ENCODE measurements around the gene DHRS7B.
"Not testable (repeated sequence)": the region's sequence is repeated elsewhere in the genome, so short reads cannot be mapped to it uniquely, and the experiment has no call there.

DHRS7B gene

DNA sequence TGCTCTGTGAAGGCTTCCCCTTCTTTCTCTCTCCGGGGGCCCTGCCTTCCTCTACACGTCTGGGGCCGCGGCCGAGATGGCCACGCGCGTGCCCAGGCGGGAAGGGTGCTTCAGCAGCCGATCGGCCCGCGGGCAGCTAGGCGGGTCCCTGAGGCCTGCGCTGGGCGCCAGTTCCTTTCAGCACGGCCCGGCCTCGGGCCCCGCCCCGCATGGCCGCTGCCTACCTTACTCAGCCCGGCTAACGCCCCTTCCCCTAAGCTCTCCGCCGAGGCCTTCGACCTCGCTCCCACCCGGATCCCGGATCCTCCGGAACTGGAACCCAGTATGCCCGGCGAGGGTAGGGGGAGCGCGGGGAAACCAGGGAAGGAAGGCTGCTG lies 86.9 kb downstream of the DHRS7B start:
- DNase-seq: no peak

GRCh38 chr17:21214015-21214776 lies 87.4 kb downstream of the DHRS7B start, which contains the start of gene TMEM11:
TSS of gene TMEM11 (minus strand) at chr17:21214161. CDS start at chr17:21214152, 9 bp downstream.
- DNase-seq: peak; percentile 56

DNA sequence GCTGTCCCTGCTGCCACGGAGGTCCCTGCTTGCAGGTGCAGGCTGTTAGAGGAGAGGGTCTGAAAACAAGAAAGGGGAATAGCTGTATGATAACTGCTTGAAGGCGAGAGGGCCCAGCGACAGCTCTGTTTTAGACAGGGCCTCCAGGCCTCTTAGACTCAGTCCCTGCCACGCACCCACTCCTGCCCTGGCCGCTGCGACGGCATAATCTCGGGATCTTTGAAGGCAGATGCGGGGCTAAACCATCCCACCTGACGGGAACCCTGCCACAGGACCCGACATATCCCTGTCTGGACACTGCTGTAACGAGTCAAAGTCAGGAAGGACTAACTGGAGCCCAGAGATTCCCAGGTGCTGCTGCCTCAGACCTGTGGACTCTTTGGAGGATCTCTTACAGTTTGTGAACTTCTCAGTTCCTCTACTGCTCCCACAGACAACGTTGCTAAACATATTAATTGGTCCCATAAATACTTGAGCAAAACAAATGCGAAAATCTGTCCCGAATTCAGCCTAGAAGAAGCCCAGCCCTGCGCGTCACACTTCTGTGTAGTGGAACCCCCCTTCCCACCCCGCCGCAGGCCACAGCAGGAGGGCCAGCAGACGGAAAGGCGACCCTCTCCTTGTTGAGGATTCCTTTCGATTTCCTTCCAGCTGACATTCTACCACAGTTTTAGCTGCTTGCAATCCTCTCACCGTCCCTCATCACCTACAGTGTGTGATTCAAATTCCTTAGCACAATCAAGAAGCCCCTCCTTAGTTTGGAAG lies 88.2 kb downstream of the DHRS7B start:
- DNase-seq: no peak

GRCh38 chr17:21215935-21216334 lies 89.2 kb downstream of the DHRS7B start:
- DNase-seq: no peak

- DNase-seq: no peak
Observed at GRCh38 chr17:21217346-21217745, 90.6 kb downstream of the DHRS7B start.

GRCh38 chr17:21218101-21218500 lies 91.3 kb downstream of the DHRS7B start:
- no peak for DNase-seq

DNA sequence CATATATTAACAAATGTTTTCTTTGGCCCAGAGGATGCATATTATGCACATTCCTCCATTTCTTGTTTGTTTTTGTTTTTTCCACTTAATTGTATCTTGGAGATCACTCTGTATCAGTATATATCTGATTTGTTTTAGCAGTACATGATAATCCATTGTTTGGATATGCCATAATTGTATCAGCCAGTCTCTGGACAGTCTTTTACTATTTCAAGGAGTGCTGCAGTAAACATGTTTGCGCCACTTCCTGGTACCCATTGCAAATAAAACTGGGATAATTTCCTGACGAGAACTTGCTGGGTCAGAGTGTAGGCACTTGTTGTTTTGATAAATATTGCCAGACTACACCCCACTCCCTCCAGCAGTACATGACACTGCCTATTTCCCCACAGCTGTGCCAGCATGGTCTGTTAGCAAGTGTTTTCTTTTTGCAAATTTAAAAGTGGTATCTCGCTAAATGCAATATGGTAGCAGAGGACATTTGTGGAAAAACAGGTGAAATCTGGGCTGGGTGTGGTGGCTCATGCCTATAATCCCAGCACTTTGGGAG lies 92.1 kb downstream of the DHRS7B start:
- DNase-seq: no peak

DNA sequence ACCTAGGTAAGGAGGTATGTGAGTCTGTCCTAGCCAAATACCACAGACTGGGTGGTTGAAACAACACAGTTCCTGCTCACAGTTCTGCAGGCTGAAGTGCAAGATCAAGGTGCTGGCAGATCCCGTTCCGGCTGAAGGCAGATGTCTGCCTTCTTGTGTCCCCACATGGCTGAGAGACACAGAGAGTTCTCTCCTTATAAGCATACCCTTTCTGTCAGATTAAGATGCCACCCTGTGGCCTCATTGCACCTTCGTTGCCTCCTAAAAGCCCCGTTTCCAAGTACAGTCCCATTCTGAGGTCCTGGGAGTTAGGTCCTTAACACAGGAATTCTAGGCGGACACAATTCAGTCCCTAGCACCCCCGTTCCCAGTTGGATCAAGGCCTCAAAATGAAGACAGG lies 96.3 kb downstream of the DHRS7B start:
- DNase-seq: no peak

GRCh38 chr17:21227277-21227676 lies 100.5 kb downstream of the DHRS7B start:
- not testable (repeated sequence) for DNase-seq

DNA sequence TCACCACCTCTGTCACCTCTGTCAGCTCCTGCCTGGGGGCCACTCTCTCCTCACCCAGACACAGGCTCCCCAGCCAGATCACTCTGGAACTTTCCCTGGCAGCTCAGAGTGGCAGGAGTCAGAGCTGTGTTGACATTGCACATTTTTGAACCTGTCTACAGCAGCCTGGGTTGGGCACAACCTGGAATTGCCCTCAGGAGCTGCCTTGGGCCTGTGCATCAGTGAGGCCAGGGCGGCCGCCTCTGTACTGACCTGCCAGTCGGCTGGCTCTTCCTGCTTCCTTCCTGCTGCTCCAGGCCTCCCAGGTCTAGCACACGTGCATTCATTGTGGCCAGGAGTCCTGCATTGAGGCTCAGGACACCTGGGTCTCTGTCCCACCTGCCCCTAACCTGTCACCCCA lies 101.3 kb downstream of the DHRS7B start:
- DNase-seq: no peak

DNA sequence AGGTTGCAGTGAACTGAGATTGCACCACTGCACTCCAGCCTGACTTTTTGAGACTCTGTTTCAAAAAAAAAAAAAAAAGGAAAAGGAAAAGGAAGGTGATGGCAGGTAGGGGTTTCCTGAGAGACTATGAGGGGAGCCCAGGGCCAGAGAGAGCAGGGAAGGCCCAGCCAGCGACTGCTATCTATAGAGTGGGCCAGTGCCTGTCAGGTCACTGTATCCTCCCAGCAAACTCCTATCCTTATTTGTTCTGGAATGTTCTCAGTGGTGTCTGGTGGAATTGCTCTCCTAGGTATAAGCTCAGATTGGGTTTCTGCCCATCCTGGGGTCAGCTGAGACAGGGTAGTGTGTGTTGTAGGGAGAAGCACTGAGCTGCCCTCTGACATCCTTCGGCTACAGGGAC lies 102.1 kb downstream of the DHRS7B start:
- no peak for DNase-seq

- no peak for DNase-seq
Observed at GRCh38 chr17:21231533-21231932, 104.8 kb downstream of the DHRS7B start.

DNA sequence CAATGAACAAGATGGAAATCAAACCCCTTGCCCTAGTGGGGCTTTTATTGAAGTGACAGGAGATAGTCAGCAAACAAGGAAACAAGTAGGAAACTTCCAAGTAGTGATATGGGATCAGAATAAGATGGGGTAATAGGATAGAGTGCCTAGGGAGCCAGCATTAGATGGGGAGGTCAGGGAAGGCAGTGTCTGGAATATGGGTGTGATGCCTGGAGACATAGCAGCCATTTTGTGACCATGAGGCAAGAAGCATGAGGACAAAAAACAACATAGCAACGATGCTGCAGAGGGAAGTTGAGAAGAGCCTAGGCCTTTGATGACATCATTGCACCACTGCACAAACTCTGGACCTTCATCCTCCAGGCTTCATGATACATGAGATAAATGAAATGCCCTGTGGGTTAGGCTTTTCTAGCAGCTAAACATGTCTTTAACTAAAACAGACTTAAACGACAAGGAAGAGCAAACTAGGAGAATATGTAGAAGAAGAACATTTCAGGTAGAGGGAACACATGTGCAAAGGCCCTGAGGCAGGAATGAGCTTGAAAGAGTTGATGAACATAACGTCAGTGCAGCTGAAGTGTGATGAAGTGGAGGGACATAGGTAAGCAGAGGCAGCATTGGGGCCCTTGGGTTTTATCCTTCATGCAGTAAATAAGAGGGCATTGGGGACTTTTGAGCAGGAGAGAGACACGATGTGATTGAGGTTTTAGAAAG lies 105.4 kb downstream of the DHRS7B start:
- no peak for DNase-seq

DNA sequence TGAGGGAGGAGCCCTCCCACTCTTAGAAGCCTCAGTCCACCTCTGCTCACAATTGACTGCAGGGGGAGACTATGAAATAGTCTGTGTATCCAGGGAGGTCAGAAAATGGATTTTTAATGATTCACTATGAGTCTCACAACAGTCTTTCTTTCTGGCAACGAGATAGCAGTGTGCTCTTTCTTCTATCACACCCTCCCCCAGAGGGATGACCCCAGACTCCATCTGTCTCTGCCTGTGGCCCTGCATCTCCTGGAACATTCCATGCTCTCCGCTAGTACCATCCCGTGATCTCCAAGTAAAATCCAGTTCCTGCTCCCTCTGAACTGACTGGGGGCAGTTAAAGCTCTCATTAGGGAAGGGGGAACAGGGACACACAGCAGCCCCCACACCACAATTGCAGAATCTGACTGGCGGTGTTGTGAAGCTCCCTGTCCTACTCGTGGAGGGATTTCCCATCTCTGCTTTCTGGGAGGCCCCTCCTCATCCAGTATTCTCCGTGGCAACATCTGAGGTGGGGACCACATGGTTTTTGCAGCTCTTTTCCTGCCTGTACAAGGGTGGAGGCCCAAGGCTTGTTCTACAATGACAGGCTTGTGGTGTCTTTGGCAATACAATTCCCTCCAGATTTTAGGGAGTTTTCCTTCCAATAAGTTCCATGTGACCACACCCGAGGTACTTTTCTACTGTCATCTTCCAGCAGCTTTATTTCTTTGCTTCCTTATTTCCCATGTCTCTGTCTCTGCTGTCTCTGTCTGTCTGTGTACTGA lies 107.0 kb downstream of the DHRS7B start:
- no peak for DNase-seq

DNA sequence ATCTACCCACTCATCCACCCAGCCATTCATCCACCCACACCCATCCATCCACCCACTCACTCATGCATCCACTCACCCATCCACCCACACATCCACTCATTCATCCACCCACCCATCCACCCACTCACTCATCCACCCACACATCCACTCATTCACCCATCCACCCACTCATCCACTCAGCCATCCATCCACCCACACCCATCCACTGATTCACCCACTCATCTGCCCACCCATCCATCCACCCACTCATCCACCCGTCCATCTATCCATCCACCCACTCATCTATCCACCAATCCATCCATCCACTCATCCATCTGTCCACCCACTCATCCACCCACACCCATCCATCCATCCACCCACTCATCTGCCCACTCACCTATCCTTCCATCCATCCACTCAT lies 109.2 kb downstream of the DHRS7B start:
- no peak for DNase-seq

DNA sequence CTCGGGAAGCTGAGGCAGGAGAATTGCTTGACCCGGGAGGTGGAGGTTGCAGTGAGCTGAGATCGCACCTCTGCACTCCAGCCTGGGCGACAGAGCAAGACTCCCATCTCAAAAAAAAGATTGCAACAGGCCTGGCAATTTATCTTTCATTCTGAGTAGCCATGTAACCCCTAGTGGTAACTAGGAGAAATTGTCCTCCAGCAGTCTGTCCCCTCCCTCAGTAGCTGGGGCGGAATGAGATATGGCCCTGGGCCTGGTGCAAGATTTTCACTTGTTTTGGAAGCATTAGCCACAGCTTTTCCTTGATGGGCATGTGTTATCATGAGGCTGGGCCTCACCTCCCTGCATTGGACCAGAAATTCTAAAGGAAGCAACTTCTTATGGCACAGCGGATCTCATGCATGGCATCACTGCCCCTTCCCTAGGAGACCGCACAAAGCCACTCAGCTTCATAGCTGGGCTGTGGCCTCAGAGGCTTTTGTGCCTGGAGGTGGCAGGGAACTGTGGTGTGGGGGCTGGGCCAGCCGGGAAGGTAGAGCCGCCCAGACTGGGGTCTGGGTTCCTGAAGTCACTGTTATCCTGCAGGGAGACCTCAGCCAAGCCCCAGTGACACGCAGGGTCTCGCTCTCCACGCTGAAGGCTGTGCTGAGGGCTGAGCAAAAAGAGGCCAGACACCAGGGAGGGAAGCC lies 113.1 kb downstream of the DHRS7B start:
- no peak for DNase-seq

GRCh38 chr17:21240369-21241055 lies 113.7 kb downstream of the DHRS7B start:
- no peak for DNase-seq
